Measurements from ENCODE around the gene MAMDC2. TPM values are rescaled to one million over a fixed set of nuclear protein-coding genes. Genes with fewer than 3 reads are reported as not detected.

MAMDC2 gene
- total and polyA plus RNA-seq, 2 of the 4 experiments (the other 2 are of a cell fraction) = 5.0 to 5.2 TPM

DNA sequence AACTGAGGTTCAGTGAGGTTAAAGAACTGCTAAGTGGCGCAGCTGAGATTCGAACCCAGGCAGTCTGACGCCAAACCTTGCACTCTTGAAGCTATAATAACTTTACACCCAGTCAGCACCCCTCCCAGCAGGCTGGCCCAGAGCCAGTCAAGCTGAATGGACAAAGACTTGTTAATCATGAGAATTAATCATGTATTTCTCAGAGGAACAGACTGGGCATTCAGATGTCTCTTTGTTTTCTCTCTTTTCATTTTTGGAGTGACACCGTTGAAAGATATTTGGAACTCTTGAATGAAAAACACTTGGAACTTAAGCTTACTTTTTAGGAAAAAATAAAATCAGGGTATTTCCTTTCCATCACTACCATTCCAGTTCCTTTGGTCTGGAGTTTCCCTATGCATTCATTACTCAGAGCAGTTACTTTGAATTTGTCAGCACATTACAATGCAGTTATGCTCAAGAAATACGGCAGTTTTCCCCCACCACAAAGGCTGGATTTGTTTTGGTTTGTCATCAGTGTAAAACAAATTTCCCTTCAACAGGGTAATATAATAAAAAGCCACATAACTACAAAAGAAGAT is 22.6 kb upstream of the MAMDC2 start:
- dilution Hi-C loops (cut with HindIII; ENCODE audit: low sequenced_read_pairs, unreplicated experiment) (no loop called here), in situ Hi-C loops (cut with MboI; ENCODE audit: low sequenced_read_pairs) (no loop called here), intact Hi-C loops (cut with micrococcal nuclease) (no loop called here)
- TF ChIP-seq MAFK (IDR thresholded peaks at IDR 0.05; ENCODE audit: low read depth, low read length) = peak; percentile 73
- peak; percentile 60 for TF ChIP-seq FOS (IDR thresholded peaks at IDR 0.05; ENCODE audit: low read depth, low read length)
- TF ChIP-seq CEBPB (IDR thresholded peaks at IDR 0.05; ENCODE audit: low read depth, low read length) = no peak
- no peak overlapping the region for H3K23ac ChIP-seq (ENCODE audit: low read depth, low read length)
- peak overlapping the region; percentile 75; the same call in 1 of the 2 replicates for H3K18ac ChIP-seq (ENCODE audit: low read depth, low read length)
- WGBS, 2 experiments (ENCODE audit: extremely low coverage in 2 of 2, insufficient read length in 1 of 2) = no CpG with 5 or more reads among the region's 5 CpGs
- no peaks in the 10 kb centered on the region for H4K20me1 ChIP-seq (ENCODE audit: insufficient read depth, low read length)
- H3K4me1 ChIP-seq (ENCODE audit: control insufficient read depth, insufficient read depth, low read length) = peaks cover 5% of the 10 kb centered on the region
- CTCF ChIA-PET = interaction anchor here (1.0 to 1.3 kb wide), 2 partner anchors 90 to 92 kb away, joined by 3 read pairs; no protein-coding TSS in a partner anchor
- peak overlapping the region; percentile 42; the same call in 1 of the 2 replicates for H2BK20ac ChIP-seq (ENCODE audit: low read depth, low read length)
- no peaks in the 10 kb centered on the region for H3K36me3 ChIP-seq (ENCODE audit: control insufficient read depth, insufficient read depth, low read length)
- H3K79me1 ChIP-seq (ENCODE audit: low read depth in 1 of 2, low read length in 2 of 2) = no peaks in the 10 kb centered on the region
- H4K5ac ChIP-seq (ENCODE audit: low read depth, low read length) = peak overlapping the region; percentile 15; the same call in 1 of the 2 replicates
- peak overlapping the region; percentile 62 for H2BK5ac ChIP-seq (ENCODE audit: low read depth, low read length, poor library complexity, severe bottlenecking)
- 0 out of 2 replicates have a peak overlapping the region, but pooled peaks have one; percentile 18 for H3K27ac ChIP-seq (ENCODE audit: insufficient read depth, low read length)
- peak overlapping the region; percentile 27 to 62; a peak in 3 of 4 replicates for H4K8ac ChIP-seq (ENCODE audit: low read depth in 2 of 2, low read length in 2 of 2)
- H2AK9ac ChIP-seq (replicated peaks; ENCODE audit: low read depth, low read length, poor library complexity) = no peak overlapping the region
- peak overlapping the region; percentile 53 for H2BK120ac ChIP-seq (ENCODE audit: low read depth, low read length)
- peak overlapping the region; percentile 48 for H3K56ac ChIP-seq (ENCODE audit: extremely low read depth, insufficient read depth, low read length)
- peak overlapping the region; percentile 36; the same call in 1 of the 2 replicates for H3K4me2 ChIP-seq (ENCODE audit: low read depth, low read length)
- H3K4me3 ChIP-seq (ENCODE audit: insufficient read depth, low read depth, low read length) = no peak overlapping the region
- H3K27me3 ChIP-seq (ENCODE audit: control insufficient read depth, insufficient read depth, low read length) = no peaks in the 10 kb centered on the region
- H3K9ac ChIP-seq (ENCODE audit: low read depth, low read length) = no peak overlapping the region; the same call in 1 of the 2 replicates
- no peak overlapping the region for H2AFZ ChIP-seq (replicated peaks; ENCODE audit: low read length, poor library complexity)
- 0 out of 2 replicates have a peak, but pooled peaks cover 2% of the 10 kb centered on the region for H3K9me1 ChIP-seq (ENCODE audit: insufficient read depth, low read length)
- H3K9me3 ChIP-seq (ENCODE audit: control insufficient read depth, insufficient read depth, low read length) = no peaks in the 10 kb centered on the region
- no TSS peak for BruUV-seq (replicated peaks)
- H4K91ac ChIP-seq (ENCODE audit: insufficient read depth, low read depth, low read length) = peak overlapping the region; percentile 46; the same call in 1 of the 2 replicates
- POLR2A ChIA-PET (ENCODE audit: unreplicated experiment) = no interaction called here
- peak overlapping the region; percentile 31; the same call in 1 of the 2 replicates for H2AK5ac ChIP-seq (ENCODE audit: low read depth, low read length)
- peak overlapping the region; percentile 55; the same call in 1 of the 3 replicates for H2BK15ac ChIP-seq (ENCODE audit: low read depth, low read length)
- peak; percentile 97 for ATAC-seq (ENCODE audit: low read depth)
- 0 out of 2 replicates have a peak overlapping the region, but pooled peaks have one; percentile 47 for H3K14ac ChIP-seq (replicated peaks; ENCODE audit: low read depth, low read length)
- peak; percentile 97 for DNase-seq
- peak overlapping the region; percentile 47; the same call in 1 of the 2 replicates for H3K4ac ChIP-seq (ENCODE audit: low read depth, low read length)

Data from IMR-90 (cell line).